ENCODE results near the gene PREX1.
"Not testable (repeated sequence)": the region's sequence is repeated elsewhere in the genome, so short reads cannot be mapped to it uniquely, and the experiment has no call there.

The PREX1 gene

DNA sequence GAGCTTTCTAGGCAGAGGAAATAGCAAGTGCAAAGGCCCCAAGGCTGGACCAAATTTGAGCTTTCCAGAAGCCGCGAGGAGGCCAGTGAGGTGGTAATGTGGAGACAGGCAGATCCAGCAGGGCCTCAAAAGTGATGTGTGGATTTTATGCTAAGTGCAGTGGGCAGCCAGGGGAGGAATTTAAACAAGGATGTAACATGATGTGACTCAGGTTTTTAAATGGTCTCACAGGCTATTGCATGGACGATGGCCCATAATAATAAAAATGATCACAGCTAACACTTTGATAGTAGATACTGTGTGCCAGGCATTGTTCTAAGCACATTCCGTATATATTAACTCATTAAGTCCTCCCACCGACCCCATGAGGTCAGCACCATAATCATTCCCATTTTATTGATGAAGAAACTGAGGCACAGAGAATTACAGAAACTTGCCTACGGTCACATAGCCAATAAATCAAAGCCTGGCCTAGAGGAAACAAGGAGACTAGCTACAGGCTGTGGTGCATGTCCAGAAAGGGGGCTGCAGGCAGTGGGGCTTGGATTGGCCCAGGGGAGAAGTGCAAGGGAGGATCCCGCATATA, 18.0 kb upstream of the PREX1 start:
- DNase-seq: no peak

DNA sequence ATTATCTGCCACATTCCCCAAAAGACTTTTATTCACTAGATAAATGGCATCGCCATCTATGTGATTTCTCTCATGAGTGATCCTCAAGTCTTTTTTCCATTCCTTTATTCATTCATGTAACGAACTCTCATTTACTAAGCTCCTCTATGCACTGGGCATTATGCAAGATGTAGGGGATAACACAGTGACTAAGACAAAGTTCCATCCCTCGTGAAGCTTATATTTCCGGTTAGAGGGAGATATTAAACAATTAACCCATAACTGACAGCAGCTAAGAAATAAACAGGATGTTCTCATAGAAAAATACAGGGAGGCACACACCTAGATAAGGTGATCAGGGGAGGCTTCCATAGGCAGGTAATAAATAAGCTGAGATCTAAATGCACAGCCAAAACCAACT, 17.2 kb upstream of the PREX1 start:
- DNase-seq: no peak

DNA sequence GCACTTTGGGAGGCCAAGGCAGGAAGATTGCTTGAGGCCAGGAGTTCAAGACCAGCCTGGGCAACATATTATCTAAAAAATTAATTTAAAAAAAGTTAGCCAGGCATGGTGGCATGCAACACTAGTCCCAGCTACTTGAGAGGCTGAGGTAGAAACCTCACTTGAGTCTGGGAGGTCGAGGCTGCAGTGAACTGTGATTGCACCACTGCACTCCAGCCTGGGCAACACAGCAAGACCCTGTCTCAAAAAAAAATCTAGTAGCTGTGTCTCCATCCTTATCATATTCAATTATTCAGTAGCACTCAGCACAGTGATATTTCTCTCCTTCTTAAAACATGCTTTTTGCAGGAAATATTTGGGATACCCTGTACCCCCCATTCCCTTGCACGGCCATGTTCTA, 16.1 kb upstream of the PREX1 start:
- not testable (repeated sequence) for DNase-seq

DNA sequence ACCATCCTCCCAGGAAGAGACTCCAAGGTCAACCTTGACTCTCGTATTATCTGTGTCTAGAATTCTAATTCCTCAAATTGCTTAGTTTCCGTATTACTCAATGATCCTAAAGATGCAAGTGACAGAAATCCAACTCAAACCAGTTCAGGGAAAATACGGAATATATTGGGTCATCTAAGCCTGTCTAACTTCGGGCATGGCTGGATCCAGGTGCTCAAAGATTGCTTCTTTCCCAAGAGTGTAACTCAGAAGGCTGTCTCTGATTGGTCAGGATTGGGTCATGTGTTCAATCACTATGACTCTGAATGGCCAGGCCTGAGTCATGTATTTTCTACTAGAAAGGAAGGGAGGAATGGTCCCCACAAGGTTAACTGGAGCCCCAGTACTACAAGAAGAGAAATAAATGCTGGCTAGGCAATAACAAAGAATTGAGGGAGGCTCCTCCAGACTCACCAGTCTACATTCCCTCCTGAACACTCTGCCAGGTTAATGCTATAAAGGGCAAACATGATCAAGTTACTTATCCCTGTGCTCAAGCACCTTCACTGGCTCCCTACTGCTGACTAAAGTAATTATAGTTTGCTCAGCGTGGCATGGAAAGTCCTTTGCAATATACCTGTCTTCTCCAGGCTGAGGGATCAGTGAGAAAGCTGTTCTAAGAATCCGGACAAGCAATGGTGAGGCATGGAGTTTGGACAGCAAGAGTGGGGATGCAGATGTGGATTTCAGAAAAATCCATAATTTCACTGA, 15.4 kb upstream of the PREX1 start:
- no peak for DNase-seq

DNA sequence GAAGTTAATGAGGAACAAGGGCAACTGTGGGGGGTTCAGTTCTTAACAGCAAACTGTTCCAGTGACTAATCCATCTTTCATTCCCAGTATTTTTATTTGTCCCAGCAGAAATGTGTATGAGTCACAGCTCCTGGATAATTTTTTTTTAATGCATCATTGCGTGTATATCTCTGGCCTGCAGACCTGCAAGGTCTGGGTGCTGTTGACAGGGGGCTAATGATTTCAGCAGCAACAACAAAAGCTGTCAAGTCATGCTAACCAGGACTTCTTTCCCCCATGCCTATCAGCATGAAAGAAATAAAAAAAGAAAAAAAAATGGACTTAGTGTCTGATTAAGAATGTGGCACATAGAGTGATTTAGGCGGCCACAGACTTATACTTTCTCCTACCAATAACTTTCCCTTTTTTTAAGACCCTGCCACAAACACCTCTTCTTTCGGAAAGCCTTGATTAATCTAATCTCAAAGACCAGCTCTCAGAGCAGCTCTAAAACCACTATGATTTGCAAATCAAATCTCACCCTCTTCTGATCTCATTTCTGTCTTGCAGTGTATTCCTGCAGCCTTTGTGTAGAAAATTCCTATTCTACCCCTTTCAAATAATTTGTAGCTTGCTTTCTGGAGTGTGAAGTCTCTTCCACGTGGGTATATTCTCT, 14.2 kb upstream of the PREX1 start:
- DNase-seq: no peak

DNA sequence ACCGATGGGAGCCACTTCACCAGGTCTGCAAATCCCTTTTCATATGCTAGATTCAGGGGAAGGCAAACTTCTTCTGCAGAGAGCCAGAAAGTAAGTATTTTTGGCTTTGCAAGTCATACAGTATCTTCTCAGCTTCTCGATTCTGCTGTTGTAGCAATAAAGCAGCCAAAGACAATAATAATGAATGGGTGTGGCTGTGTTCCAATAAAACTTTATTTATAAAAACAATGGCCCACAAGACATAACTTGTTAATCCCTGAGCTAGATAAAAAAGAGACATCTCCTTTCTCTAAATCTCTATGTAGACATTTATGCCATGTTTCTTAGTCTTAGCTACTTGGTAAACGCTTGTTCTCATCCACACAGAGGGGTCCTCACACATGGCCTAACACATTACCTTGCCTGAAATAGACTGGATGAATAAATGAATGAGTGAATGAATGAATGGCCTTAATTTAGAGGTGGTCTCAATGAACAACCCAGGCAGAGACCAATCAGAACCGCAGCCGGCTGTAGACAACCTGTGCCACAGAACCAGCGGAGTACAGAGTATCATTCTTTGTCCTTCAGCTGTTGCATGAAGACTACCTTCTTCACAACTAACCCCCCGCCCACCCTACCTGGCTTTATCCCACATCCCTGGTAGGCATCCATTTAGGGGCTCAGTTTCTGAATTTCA, 13.5 kb upstream of the PREX1 start:
- no peak for DNase-seq

DNA sequence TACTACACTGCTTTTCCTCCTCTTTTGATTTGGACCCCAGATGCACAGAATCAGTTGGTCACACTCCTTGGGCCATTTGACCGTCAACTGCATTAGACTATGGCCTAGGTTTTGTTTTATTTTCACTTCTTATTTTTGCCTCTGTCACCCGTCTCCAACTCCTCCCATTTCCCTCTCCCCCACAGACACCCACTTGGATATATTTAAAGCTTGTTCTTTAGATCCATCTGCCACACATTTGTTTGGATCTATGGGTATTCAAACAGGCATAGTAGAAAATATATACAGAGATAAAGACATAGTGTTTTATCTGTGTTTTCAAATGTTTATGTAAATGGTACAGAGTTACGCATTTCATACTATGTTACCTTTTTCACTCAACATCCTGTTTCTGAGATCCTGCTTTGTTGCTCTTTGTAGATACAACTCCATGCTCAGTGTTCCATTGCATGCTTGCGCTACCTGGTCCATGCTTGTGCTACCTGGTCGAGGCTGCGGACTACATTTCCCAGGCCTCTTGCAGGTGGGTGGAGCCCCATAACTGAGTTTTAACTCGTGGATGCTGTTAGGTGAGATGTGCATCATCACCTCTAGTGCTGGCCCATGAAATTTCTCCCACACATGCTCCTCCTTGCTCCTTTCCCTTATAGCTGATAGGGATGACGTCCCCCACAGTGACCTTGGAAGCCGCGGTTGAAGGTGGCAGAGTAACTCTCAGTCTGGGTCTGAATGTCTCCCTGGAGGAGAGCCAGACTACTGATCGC, 11.5 kb upstream of the PREX1 start:
- DNase-seq: no peak

DNA sequence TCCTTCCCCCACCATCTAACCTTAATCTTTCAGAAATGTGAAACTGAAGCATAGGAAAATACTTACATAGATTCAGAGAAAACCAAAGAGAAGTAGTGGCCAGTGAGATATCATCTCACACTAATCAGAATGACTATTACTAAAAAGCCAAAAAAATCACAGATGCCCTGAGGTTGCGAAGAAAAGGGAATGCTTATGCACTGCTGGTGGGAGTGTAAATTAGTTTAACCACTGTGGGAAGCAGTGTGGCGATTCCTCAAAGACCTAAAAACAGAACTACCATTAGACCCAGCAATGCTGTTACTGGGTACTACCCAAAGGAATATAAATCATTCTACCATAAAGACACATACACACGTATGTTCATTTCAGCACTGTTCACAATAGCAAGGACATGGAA, 9.2 kb upstream of the PREX1 start:
- DNase-seq: no peak

DNA sequence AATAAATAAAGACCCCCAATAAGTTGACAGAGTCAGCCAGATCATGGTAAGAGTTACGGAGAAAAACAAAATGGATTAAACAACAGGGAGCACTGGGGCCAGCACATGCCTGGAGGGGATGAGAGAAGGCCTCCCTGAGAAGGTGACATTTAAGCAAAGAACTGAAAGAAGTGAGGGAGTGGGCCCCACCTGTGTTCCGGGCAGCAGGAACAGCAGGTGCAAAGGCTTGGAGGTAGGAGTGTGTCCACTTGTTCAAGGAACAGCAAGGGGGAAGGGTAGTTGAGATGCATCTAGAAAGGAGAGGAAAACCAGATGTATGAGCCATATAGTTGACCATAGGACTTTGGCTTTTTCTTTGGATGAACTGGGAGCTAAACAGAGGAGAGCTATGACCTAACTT, 7.6 kb upstream of the PREX1 start:
- DNase-seq: no peak

DNA sequence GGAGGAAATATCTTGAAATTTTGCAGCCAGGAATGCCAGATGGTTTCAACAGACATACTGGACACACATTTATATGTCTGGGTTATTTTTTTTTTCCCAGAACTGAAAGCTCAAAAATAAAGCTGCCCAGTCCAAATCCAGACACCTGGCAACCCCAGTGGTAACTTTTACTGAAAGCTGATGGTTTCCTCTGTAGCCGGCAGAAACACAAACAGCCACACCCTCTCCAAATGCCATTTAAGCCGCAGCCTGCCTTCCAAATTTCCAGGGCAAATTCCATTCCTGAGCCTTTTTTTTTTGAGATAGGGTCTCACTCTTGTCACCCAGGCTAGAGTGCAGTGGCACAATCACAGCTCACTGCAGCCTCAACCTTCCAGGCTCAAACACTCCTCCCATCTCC, 6.5 kb upstream of the PREX1 start:
- no peak for DNase-seq

DNA sequence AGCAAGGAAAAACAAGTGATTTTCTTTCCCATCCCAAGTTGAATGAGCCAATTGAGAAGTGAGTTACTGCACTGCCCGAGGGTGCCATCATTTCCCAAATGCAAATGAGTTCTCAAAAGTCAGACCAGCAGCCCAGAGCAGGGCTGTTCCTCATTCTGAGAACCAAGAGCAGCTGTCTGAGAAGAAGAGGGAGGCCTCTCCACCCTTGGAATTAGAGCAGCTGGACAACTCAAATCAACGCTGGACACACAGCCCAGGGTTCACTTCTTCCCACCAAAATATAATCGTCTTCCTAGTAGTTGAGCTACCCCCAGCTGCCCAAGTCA, 4.6 kb upstream of the PREX1 start:
- DNase-seq: no peak

DNA sequence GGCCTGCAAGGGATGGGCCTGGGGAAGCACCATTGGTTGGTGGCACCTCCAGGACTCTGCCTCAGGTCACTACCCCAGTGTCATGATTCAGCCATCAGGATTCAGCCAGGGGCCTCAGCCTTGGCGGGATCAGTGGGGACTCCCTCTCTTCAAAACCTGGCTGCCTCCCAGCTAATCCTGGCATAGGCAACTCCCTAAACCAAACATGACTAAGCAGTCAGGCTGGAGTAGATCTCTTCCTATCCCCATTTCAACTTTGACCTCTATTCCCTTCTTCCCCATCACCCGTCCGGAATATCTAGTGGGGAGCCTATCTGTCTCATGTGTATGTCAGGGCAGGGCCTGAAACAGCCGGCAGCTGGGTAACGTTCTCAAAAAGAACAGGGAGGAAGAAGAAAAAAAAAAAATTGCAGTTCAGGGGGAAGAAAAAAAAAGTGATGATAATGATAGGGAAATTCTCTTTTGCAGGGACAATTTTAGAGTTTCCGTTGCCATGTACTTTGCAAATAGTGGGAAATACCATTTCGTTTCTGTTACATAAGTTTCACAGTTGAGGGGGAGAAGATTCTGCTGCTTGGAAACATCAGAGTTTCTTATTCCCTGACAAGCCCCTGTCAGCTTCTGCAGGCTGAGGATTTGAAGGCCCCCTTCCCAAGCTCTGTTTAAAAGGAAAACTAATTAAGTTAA, 4.1 kb upstream of the PREX1 start:
- DNase-seq: no peak

DNA sequence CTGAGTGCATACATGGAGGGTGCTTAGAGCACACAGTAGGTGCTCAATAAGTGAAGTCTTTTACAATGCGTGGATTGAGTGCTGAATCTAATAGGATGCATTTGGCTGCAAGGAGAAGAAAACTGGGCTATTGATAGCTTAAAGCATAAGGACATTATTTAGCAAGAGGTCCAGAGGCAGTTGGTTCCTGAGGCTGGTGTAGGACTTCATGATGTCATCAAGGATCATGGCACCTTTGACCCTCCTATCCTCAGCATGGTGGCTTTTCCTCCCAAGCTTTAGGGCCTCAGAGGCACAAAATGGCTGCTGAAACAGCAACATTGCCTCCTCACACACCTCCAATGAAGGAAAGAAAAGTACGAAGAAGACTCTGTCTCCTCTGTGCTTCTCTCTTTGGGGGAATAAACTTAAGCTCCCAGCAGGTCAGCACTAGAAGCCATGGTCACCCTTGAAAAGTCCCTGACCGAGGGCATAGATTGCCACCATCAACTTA, 3.1 kb upstream of the PREX1 start:
- DNase-seq: no peak

DNA sequence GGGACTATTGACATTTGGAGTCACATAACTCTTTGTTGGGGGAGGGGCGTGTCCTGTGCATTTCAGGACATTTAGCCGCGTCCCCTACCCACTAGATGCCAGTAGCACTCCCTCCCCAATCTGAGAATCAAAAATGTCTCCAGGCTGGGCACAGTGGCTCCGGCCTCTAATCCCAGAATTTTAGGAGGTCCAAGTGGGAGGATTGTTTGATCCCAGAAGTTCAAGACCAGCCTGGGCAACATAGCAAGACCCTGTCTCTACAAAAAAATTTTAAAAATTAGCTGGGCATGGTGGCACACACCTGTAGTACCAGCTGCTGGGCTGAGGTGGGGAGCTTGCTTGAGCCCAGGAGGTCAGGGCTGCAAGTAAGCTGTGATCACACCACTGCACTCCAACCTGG, 2.1 kb upstream of the PREX1 start:
- DNase-seq: no peak

DNA sequence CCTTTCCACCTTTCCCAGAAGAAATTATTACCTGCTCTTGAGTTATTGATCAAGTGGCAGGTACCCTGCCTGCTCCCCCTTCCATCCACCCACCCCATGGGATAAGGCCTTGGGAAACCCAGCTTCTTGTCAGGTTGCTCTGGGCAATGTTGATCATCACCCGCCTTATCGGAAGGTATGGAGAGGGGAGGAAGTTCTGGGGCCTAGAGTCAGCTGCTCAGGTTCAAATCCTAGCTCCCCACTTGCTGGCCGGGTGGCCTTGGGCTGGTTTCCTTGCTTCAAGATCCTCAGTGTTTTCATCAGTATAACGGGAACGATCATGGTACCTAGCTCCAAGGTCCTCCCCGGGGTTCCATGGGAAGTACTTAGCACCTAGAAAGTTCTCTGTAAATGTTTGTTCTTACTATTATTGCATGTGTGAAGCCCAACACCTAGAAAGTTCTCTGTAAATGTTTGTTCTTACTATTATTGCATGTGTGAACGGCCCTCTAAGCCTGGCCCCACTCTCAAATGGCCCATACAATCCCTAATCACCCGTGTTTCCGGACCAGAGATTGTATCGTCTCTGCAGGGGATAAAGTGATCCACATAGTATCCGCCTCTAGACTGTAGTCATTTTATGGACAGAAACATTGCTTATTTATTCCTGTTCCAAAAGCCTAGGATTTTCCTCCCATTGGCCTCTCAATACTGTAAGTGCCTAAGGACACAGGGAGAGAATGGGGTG, 1.1 kb upstream of the PREX1 start:
- DNase-seq: no peak

DNA sequence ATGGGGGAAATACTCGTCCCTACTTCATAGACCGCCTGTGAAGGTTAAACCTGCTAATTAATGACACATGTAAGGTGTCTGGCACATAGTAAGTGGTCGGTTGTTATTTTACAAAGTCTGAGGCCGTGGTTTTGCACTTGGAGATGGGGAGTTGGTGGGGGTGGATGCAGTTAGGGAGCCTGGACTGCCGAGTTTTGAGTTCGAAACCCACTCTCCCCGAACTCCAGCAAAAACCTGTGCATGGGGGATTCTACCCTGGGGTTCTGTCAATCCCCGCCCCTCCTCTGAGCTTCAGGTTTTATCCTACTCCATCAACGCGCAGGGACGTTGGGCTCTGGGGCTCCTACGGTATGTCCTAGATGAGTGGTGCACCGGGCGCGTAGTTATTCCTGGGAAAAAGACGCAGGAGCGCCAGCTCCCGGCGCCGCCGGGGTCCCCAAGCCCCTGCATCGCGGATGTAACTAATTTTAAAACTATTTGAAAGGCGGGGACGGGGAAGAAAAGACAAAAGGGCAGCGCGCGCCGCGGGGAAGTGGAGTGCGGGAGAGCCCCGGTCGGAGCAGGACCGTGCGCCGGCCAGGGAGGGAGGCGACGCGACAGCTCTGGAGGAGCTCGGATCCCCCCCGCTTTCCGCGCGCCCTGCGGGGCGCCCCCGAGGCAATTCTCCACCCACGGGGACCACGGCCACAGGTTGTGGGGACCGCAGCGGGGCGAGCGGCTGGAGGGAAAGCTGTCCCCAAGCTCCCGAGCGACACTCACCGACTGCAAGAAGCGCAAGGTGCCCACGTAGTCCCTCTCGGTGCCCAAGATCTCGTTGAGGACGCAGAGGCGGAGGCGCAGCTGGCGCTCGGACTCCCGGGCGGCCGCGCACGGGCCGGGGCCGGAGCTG, 672 bp downstream of the PREX1 start:
- DNase-seq: no peak

DNA sequence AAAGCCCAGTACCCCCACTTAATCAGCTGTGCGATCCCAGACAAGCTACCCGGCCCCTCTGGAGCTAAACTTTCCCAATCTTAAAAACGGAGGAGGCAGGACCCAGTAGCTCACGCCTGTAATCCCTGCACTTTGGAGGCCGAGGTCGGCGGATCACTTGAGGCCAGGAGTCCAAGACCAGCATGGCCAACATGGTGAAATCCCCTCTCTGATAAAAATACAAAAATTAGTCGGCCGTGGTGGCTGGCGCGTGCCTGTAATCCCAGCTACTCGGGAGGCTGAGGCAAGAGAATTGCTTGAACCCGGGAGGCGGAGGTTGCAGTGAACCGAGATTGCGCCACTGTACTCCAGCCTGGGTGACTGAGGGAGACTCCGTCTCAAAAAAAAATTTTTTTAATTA, 1.3 kb downstream of the PREX1 start:
- DNase-seq: not testable (repeated sequence)

DNA sequence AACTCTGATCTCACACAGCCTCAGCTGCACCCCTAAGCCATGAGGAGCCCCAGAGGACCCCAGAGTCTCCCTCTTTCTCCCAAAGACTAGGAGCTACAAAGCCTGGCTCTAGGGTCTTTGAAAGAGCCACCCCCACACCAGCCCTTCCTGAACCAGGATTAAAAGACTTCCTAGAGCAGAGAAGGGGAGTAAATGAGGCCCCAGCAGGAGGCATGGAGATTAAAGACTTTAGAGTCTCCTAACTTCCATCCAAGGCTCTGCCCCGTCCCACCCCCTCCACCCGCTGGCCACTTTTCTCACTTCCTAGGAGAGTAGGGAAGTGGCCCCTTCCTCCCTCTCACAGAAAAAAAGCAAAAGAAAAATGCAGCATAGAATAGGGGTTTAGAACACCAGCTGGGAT, 1.7 kb downstream of the PREX1 start:
- DNase-seq: no peak

DNA sequence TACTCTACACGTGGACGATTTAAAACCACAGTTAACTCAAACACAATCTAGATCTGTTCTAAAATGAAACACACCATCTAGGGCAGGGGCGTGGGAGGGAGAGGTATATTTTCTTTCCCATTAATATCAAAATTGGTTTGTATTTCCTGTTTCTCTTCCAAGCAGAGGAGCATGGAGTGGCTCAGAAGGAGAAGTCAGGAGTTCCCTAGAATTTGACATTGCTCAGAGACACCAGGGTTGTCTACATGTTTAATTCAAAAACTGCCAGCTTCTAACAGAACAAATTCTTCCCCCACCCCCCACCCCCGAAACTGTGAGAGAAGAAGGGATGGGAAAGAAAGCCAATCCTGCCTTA, 2.3 kb downstream of the PREX1 start:
- DNase-seq: no peak

DNA sequence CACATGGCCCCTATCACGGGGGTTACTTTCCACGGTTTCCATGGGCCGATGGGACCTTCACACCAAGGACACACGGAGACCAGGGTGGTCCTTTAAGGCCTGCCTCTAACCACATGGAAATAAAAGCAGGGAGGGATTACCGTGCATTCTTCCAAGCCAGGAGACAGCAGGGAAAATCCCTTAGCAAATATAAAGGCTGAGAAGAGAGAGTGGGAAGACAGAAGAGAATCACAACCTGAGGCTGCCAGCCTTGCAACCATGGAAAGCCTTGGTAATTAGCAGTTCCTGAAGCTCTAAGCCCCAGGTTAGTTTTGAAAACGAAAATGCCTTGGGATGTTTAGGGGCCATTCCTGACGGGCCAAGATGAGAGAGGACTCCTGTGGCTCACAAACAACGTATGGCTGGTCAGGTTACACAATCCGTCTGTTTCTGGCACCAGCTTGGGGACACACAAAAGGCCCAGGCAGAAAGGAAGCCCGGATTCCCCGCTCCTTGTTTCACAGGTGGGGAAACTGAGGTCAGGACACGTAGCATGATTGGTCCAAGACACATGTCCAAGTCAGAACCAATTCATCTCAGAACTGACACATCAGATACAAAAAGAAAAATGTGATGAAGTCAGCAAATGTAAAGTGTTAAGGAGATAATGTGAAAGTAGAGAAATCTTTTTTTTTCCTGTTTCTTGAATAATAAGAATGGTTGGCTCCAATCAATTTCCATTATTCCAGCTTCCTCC, 2.8 kb downstream of the PREX1 start:
- DNase-seq: no peak
